Endothelial cell (in vitro differentiated cells): Measurements from ENCODE around the gene DEFB131B. TPM values are rescaled to one million over a fixed set of nuclear protein-coding genes. Genes with fewer than 3 reads are reported as not detected.
"Not testable (repeated sequence)": the region's sequence is repeated elsewhere in the genome, so short reads cannot be mapped to it uniquely, and the experiment has no call there.

Experiments
- DNase-seq: peaks from one replicate; pipeline ENCODE4 v3.0.0; 2021; ENCODE audit warnings: low spot score
- H3K27ac Mint-ChIP-seq: one replicate; pipeline ENCODE4 v1.8.0; 2021; ENCODE audit warnings: mixed read lengths, inconsistent platforms; ENCODE audit not compliant: unreplicated experiment
- H3K27me3 Mint-ChIP-seq: one replicate; pipeline ENCODE4 v1.8.0; 2021; ENCODE audit warnings: mild to moderate bottlenecking, moderate library complexity, mixed read lengths, inconsistent platforms; ENCODE audit not compliant: unreplicated experiment
- H3K36me3 Mint-ChIP-seq: one replicate; pipeline ENCODE4 v1.8.0; 2021; ENCODE audit warnings: mild to moderate bottlenecking, low read depth, mixed read lengths, inconsistent platforms; ENCODE audit not compliant: unreplicated experiment
- H3K4me1 Mint-ChIP-seq: one replicate; pipeline ENCODE4 v1.8.0; 2021; ENCODE audit warnings: mild to moderate bottlenecking, mixed read lengths, inconsistent platforms; ENCODE audit not compliant: unreplicated experiment
- H3K4me3 Mint-ChIP-seq: one replicate; pipeline ENCODE4 v1.8.0; 2021; ENCODE audit warnings: mild to moderate bottlenecking, mixed read lengths, inconsistent platforms; ENCODE audit not compliant: unreplicated experiment
- H3K9me3 Mint-ChIP-seq: one replicate; pipeline ENCODE4 v1.8.0; 2021; ENCODE audit warnings: mixed read lengths, inconsistent platforms; ENCODE audit not compliant: unreplicated experiment
- long read RNA-seq: library from polyadenylated mRNA; unstranded; transcript quantifications from one replicate; pipeline ENCODE4 v2.0.0, GENCODE V29; 2020; ENCODE audit not compliant: unreplicated experiment
- total RNA-seq: library from RNA; stranded (reverse); fragmentation: NEBNext Ultra II Directional; extraction: Animal tissue kit (Norgen Biotek cat#: 25700); gene quantifications from one replicate; pipeline ENCODE4 v1.2.1, GENCODE V29; 2021; ENCODE audit not compliant: unreplicated experiment
- TF ChIP-seq, protein P1 (sequence below): fragments of 200-600 bp; sonication (generic); IDR thresholded peaks from one replicate; pipeline ENCODE4 v1.5.0; 2021; ENCODE audit warnings: antibody characterized with exemption; ENCODE audit not compliant: unreplicated experiment

The DEFB131B gene, protein sequence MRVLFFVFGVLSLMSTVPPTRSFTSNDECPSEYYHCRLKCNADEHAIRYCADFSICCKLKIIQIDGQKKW
- total RNA-seq = not detected
- long read RNA-seq = 0 reads

DNA sequence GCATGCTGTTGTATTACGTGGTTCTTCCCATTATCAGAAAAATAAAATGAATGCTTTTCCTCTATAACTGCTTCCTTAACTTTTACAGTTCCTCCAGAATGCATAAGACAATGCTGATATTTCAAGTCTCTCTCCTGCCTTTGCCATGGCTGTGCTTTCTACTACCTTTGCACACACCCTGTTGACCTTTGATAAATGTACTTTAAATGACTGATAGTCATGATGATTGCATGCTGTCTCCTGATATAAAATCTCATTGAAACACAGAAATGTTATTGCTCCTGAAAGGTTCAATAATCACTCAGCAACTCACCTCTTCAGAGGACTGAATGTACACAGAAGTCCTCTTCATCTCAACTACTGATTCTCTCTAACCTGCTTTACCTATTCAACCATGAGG is at the start of gene DEFB131B:
TSS of gene DEFB131B (plus strand) at position 395 of the 400 bp plus-strand sequence. CDS start at position 395, 0 bp downstream.
- DNase-seq, H3K36me3 Mint-ChIP-seq, H3K4me3 Mint-ChIP-seq, H3K4me1 Mint-ChIP-seq, H3K27ac Mint-ChIP-seq, H3K9me3 Mint-ChIP-seq, H3K27me3 Mint-ChIP-seq: not testable (repeated sequence)

DNA sequence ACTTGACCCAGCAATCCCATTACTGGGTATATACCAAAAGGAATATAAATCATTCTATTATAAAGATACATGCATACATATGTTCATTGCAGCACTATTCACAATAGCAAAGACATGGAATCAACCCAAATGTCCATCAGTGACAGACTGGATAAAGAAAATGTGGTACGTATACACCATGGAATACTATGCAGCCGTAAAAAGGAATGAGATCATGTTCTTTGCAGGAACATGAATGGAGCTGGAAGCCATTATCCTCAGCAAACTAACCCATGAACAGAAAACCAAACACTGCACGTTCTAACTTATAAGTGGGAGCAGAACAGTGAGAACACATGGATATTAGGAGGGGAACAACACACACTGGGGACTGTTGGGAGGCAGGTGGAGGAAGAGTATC is 49.0 kb upstream of the DEFB131B start:
- H3K27me3 Mint-ChIP-seq, H3K4me1 Mint-ChIP-seq, H3K36me3 Mint-ChIP-seq, H3K9me3 Mint-ChIP-seq, DNase-seq, H3K4me3 Mint-ChIP-seq, H3K27ac Mint-ChIP-seq: not testable (repeated sequence)

DNA sequence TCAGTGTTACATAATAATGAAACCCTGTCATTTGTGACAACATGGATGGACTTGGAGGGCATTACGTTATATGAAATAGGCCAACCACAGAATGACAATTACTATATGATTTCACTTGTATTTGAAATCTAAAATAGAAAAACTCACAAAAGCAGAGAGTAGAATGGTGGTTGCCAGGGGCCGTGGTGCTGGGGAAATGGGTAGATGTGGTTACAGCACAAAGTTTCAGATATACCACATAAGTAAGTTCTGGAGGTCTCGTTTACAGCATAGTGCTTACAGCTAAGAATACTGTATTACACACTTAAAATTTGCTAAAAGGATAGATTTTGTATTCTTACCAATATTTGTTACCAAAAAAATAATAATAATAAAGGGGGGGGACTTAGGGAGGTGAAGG is 48.6 kb upstream of the DEFB131B start:
- H3K27me3 Mint-ChIP-seq, H3K27ac Mint-ChIP-seq, H3K36me3 Mint-ChIP-seq, H3K4me1 Mint-ChIP-seq, DNase-seq, H3K4me3 Mint-ChIP-seq, H3K9me3 Mint-ChIP-seq: not testable (repeated sequence)

DNA sequence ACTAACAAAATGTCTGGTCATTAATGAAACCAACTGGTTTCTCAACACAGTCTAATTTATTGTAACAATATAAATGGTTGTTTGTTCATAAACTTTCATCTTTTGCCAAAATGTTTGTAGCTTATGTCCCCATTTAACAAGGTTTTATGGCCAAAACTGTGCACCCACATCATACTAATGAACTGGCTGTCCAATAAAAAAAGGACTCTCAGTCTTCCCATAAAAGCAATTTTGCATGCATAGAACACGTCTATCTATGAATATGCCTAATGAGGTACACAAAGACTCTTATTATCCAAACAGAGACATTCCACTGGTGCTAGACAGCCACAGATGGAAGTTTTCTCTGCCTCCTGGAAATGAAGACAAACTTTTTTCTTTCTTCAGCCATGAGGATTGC is 45.4 kb upstream of the DEFB131B start, which contains the start of gene DEFB108B:
TSS of gene DEFB108B (plus strand) at position 390 of the 400 bp plus-strand sequence. CDS start at position 390, 0 bp downstream.
- not testable (repeated sequence) for H3K4me1 Mint-ChIP-seq, H3K27me3 Mint-ChIP-seq, H3K9me3 Mint-ChIP-seq, H3K27ac Mint-ChIP-seq, H3K36me3 Mint-ChIP-seq, H3K4me3 Mint-ChIP-seq, DNase-seq

DNA sequence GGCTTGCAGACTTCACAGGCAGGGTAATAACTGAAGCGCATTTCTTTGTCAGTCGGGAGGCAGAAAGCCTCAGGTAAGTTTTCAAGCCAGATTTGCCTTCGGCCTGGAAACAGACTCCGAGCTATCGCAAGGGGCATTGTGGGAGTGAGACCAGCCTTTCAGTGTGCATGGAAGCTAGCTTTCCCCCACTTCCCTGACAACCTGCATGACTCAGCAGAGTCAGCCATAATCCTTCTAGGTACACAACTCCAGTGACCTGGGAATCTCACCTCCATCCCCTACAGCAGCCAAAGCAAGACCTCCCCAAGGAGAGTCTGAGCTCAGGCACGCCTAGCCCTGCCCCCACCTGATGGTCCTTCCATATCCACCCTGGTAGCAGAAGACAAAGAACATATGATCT is 35.5 kb upstream of the DEFB131B start:
- not testable (repeated sequence) for H3K4me3 Mint-ChIP-seq, H3K36me3 Mint-ChIP-seq, H3K27me3 Mint-ChIP-seq, DNase-seq, H3K4me1 Mint-ChIP-seq, H3K9me3 Mint-ChIP-seq, H3K27ac Mint-ChIP-seq

DNA sequence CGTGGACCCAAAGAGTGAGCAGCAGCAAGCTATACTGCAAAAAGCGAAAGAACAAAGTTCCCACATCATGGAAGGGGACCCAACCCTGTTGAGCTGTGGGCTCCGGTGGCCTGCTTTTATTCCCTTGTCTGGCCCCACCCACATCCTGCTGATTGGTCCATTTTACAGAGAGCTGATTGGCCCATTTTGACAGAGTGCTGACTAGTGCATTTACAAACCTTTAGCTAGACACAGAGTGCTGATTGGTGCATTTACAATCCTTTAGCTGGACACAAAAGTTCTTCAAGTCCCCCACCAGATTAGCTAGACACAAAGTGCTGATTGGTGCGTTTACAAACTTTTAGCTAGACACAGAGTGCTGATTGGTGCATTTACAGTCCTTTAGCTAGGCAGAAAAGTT is 34.9 kb upstream of the DEFB131B start:
- not testable (repeated sequence) for H3K4me3 Mint-ChIP-seq, H3K36me3 Mint-ChIP-seq, H3K9me3 Mint-ChIP-seq, H3K4me1 Mint-ChIP-seq, H3K27ac Mint-ChIP-seq, H3K27me3 Mint-ChIP-seq, DNase-seq

DNA sequence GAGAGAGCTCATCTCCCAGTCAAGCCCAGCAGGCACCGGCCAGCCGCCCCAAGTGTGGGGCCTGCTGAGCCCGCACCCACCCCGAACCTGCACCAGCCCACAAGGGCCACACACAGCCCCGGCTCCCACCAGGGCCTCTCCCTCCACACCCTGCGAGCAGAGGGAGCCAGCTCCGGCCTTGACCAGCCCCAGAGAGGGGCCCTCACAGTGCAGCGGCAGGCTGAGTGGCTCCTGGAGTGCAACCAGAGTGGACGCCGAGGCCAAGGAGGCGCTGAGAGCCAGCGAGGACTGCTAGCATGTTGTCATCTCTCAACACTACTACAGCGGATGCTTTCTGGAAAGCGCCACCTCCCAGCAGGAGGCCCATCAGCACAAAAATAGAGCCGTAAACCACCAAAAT is 34.4 kb upstream of the DEFB131B start:
- Mint-ChIP-seq H3K4me3 (no peak overlapping the region), H3K27me3 (peaks cover 3% of the 10 kb centered on the region), H3K27ac (no peak overlapping the region), H3K9me3 (no peaks in the 10 kb centered on the region), H3K36me3 (no peaks in the 10 kb centered on the region), H3K4me1 (no peaks in the 10 kb centered on the region)
- TF ChIP-seq, protein P1, sequence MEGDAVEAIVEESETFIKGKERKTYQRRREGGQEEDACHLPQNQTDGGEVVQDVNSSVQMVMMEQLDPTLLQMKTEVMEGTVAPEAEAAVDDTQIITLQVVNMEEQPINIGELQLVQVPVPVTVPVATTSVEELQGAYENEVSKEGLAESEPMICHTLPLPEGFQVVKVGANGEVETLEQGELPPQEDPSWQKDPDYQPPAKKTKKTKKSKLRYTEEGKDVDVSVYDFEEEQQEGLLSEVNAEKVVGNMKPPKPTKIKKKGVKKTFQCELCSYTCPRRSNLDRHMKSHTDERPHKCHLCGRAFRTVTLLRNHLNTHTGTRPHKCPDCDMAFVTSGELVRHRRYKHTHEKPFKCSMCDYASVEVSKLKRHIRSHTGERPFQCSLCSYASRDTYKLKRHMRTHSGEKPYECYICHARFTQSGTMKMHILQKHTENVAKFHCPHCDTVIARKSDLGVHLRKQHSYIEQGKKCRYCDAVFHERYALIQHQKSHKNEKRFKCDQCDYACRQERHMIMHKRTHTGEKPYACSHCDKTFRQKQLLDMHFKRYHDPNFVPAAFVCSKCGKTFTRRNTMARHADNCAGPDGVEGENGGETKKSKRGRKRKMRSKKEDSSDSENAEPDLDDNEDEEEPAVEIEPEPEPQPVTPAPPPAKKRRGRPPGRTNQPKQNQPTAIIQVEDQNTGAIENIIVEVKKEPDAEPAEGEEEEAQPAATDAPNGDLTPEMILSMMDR = no peak
- no peak for DNase-seq

DNA sequence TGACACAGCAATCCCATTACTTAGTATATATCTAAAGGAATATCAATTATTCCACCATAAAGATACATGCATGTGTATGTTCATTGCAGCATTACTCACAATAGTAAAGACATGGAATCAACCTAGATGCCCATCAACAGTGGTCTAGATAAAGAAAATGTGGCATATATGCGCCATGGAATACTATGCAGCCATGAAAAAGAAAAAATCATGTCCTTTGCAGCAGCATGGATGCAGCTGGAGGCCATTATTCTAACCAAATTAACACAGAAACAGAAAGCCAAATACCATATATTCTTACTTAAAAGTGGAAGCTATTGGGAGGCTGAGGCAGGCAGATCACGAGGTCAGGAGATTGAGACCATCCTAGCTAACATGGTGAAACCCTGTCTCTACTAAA is 24.4 kb upstream of the DEFB131B start:
- not testable (repeated sequence) for H3K4me1 Mint-ChIP-seq, H3K36me3 Mint-ChIP-seq, H3K4me3 Mint-ChIP-seq, H3K9me3 Mint-ChIP-seq, H3K27ac Mint-ChIP-seq, H3K27me3 Mint-ChIP-seq, DNase-seq

DNA sequence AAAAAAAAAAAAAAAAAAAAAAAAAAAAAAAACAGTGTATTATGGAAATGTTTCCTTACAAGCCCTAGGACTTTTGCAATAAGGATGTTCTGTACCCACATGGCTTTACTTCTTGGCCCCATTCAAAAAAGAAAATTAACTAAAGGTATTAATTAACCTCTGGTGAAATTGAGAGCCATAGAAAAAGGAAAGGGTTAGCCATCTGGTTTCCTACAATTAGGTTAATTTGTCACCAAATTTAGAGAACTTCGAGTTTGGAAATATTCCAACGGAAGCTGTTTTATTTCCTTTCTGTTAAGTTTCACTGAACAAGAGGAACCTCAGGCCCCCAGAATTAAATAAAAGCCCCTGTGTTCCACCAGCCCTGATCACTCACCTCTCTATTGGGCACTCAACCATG is 22.4 kb upstream of the DEFB131B start:
- not testable (repeated sequence) for H3K4me3 Mint-ChIP-seq, H3K9me3 Mint-ChIP-seq, H3K27ac Mint-ChIP-seq, DNase-seq, H3K4me1 Mint-ChIP-seq, H3K27me3 Mint-ChIP-seq, H3K36me3 Mint-ChIP-seq

DNA sequence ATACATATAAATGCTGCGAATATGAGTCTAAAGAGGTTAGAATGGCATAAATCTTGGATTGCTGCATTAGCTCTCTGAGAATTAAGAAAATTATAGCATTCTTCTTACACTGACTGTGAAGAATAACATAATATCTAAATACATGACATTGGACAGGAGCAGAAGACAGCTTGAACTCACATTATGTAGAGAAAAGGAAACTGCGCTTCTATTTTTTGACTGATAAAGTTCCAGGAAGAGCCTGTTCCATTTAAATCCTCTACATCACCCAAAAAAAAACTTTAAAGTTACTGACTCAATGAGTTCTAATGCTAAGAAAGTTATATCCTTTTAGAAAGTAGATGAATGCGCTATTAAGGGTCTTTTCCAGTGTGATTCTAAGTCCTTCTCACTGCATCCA is 17.4 kb upstream of the DEFB131B start:
- H3K9me3 Mint-ChIP-seq, H3K27ac Mint-ChIP-seq, H3K4me3 Mint-ChIP-seq, DNase-seq, H3K27me3 Mint-ChIP-seq, H3K36me3 Mint-ChIP-seq, H3K4me1 Mint-ChIP-seq: not testable (repeated sequence)
